Fibroblast of the aortic adventitia (primary cell): ENCODE results near the gene UVRAG. TPM values are rescaled to one million over a fixed set of nuclear protein-coding genes. Genes with fewer than 3 reads are reported as not detected.

Experiments used
- DNase-seq: peaks from one replicate; pipeline ENCODE4 v3.0.0-alpha.2; 2010; ENCODE audit warnings: low read depth
- H3K4me3 ChIP-seq: 2 replicates; pipeline ENCODE4 v1.5.1; 2011; ENCODE audit warnings: low read depth, mild to moderate bottlenecking, control low read depth, low read length, moderate library complexity
- CTCF ChIP-seq: IDR thresholded peaks from 2 replicates; pipeline ENCODE4 v1.5.1; 2011; ENCODE audit warnings: mild to moderate bottlenecking, low read length, control low read depth, inconsistent platforms; ENCODE audit not compliant: insufficient read depth
- total RNA-seq: library from RNA; depleted of rRNA; stranded (reverse); fragments of >200 nt; gene quantifications from 2 replicates; pipeline ENCODE4 v1.2.3, GENCODE V29; 2012; ENCODE audit warnings: low replicate concordance

UVRAG gene
- total RNA-seq, 1 donor: 21.6 TPM

- DNase-seq: peak; percentile 33
- no peak for TF ChIP-seq CTCF
- H3K4me3 ChIP-seq: no peak overlapping the region
Measured at GRCh38 chr11:76184551-76184993, 369.6 kb downstream of the UVRAG start.

DNA sequence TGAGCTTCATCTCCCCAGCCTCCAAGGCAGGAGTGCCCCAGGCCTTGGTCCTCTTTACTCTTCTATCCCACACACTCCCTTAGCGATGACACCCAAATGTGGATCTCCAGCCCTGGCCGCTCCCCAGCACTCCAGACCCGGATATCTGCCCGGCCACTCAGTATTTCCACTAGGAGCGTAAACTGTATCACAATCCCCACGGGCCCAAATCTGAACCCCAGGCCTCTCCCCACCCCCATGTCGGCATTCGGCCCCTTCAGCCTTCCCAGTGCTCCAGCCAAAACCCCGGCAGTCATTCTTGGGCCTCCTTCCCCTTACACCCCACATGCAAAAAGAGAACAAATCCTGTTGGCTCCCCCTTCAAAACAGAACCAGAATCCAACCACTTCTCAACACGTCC, 370.5 kb downstream of the UVRAG start:
- no peak overlapping the region for H3K4me3 ChIP-seq
- TF ChIP-seq CTCF: no peak
- DNase-seq: no peak

- DNase-seq: peak; percentile 38
Measured at GRCh38 chr11:76185931-76186401, 371.0 kb downstream of the UVRAG start.

DNA sequence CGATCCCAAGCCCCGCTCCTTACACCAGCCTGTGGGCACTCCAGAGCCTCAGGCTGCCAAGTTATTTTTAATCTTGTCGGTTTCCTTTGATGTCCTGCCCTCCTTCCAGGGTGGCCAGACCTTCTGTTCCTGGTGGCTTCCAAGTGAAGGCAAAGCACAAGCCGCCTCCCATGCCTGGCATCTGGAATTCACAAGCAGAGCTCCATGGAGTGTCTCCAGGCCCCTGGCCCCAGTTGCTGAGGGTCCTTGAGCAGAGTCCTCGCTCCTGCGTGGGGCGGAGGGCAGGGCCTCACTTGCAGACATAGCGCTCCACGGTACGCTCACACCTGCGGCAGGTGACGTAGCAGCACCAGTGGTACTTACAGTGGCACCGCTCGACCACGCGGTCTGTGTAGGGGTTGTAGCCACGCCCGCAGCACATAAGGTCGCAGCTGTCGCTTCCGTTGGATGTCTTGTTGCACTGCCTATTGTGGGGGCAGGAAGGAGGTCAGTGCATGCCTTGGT, 371.8 kb downstream of the UVRAG start:
- no peak overlapping the region for H3K4me3 ChIP-seq
- DNase-seq: no peak
- no peak for TF ChIP-seq CTCF

More at GRCh38 chr11:76185931-76186401, 371.0 kb downstream of the UVRAG start:
- TF ChIP-seq CTCF: no peak
- H3K4me3 ChIP-seq: no peak overlapping the region

GRCh38 chr11:76188873-76189272, 373.9 kb downstream of the UVRAG start:
- DNase-seq: no peak
- H3K4me3 ChIP-seq: no peak overlapping the region
- no peak for TF ChIP-seq CTCF

GRCh38 chr11:76189682-76190081, 374.7 kb downstream of the UVRAG start:
- no peak for TF ChIP-seq CTCF
- no peak overlapping the region for H3K4me3 ChIP-seq
- no peak for DNase-seq

GRCh38 chr11:76190376-76190775, 375.4 kb downstream of the UVRAG start:
- H3K4me3 ChIP-seq: no peak overlapping the region
- no peak for TF ChIP-seq CTCF
- DNase-seq: no peak
